HG03103 (cell line): ENCODE measurements around the gene PKD2.
"Not testable (repeated sequence)": the region's sequence is repeated elsewhere in the genome, so short reads cannot be mapped to it uniquely, and the experiment has no call there.

Experiments
- ATAC-seq: cut with Tn5 transposase; IDR thresholded peaks from one replicate; pipeline ENCODE4 v1.9.1; 2021; ENCODE audit warnings: low read depth; ENCODE audit not compliant: unreplicated experiment

PKD2 gene

GRCh38 chr4:88107406-88108107 is 100.1 kb downstream of the PKD2 start:
- ATAC-seq: no peak

DNA sequence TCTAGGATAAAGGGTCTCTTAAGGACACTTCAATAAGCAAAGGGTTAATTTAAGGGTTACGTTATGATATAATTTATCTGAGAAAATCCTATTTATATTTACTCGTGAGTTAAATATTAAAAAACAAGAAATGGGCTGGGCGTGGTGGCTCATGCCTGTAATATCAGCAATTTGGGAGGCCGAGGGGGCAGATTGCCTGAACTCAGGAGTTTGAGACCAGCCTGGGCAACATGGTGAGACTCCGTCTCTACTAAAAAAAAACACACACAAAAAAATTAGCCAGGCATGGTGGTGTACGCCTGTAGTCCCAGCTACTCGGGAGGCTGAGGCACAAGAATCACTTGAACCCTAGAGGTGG is 100.7 kb downstream of the PKD2 start:
- ATAC-seq: not testable (repeated sequence)

- no peak for ATAC-seq
Observed at GRCh38 chr4:88108747-88109122, 101.3 kb downstream of the PKD2 start.

DNA sequence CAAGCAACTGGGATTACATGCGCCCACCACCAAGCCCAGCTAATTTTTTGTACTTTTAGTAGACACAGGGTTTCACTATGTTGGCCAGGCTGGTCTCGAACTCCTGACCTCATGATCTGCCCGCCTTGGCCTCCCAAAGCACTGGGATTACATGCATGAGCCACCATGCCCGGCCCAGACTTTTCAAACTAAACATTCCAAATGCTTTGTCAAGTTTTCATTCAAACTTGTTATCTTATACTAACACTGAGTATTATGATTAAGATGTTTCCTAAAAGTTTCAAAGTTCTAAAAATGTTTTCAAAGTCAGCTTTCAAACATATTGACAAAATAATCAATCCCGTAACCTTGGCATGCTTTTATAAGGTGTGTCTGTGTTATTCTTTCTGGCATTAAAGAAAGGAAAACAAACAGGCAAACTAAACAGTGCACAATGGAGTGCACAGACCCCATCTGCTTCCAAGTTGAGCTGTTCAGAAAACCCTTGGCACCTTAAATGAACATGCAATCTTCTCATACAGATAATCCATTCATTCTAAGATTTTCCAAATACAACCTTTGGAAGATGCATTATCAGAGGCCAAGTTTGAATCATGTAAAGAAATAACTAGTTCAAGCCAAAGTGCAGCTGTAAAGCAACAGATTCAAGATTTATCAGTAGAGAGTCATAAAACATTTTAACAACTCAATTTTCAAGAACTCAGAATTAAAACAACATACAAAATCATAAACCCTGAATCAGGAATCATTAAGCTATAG is 101.9 kb downstream of the PKD2 start:
- ATAC-seq: no peak

DNA sequence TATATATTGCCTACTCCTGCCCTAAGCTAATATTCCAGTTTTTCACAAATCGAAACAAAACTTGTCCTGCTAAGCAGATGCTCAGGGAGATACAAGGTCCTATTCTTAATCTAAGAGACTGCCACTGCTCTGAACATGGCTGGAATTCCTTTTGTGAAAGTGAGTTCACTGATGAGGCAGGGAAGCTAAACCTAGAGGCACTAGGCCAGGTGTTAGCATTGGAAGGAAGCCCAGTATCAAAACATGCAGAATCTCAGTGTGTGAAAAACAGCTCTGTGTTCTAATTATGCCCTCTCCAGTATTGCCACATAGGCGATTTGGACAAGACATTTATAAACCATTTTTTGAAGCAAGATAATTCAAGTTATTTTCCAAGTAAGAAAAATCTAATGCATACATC is 103.4 kb downstream of the PKD2 start:
- no peak for ATAC-seq

- ATAC-seq: no peak
Observed at GRCh38 chr4:88112856-88113255, 105.4 kb downstream of the PKD2 start.

- ATAC-seq: no peak
Observed at GRCh38 chr4:88115587-88115986, 108.2 kb downstream of the PKD2 start.

DNA sequence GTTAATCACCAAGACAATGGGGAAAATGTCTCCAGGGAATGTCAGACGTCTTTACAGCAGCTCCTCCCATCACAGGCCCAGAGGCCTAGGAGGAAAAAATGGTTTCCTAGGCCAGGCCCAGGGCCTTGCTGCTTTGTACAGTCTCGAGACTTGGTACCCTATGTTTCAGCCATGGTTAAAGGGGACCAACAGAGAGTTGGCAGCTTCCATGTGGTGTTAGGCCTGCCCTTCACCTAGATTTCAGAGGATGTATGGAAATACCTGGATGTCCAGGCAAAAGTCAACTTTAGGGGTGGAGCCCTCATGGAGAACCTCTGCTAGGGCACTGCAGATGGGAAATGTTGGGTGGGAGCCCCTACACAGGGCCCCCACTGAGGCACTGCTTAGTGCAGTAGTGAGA is 112.5 kb downstream of the PKD2 start:
- ATAC-seq: no peak

GRCh38 chr4:88122260-88122659 is 114.8 kb downstream of the PKD2 start:
- ATAC-seq: not testable (repeated sequence)
